Measurements from ENCODE around the gene LYPD6. TPM values are rescaled to one million over a fixed set of nuclear protein-coding genes. Genes with fewer than 3 reads are reported as not detected.
A peak's percentile ranks its signal among the peaks of the same experiment; 100 is the strongest.

The LYPD6 gene
- total and polyA plus RNA-seq, 2 experiments from 2014 or later: 2.3 to 3.9 TPM

- Histone ChIP-seq H3K27me3 (replicated peaks; ENCODE audit: insufficient read depth) (no peaks in the 10 kb centered on the region), H3K4me3 (no peak overlapping the region), H3K9me3 (ENCODE audit: low read depth) (no peaks in the 10 kb centered on the region), H3K9ac (no peak overlapping the region), H3K9me2 (ENCODE audit: insufficient read depth) (no peaks in the 10 kb centered on the region; the same call in 1 of the 2 replicates), H4K20me1 (ENCODE audit: insufficient read depth) (no peaks in the 10 kb centered on the region), H3K4me1 (ENCODE audit: insufficient read depth) (peaks cover 20% of the 10 kb centered on the region), H2AFZ (no peak overlapping the region), H3K4me2 (ENCODE audit: unreplicated experiment) (no peak overlapping the region), H3K79me2 (ENCODE audit: insufficient read depth) (no peaks in the 10 kb centered on the region), H3F3A (ENCODE audit: insufficient read depth) (peaks cover 17% of the 10 kb centered on the region; the same call in 1 of the 2 replicates), H3K27ac (no peak overlapping the region), H3K36me3 (ENCODE audit: low read depth) (no peaks in the 10 kb centered on the region)
- no peak for DNase-seq
- no peak for TF ChIP-seq EZH2 (IDR thresholded peaks at IDR 0.05; ENCODE audit: insufficient read depth, poor library complexity, severe bottlenecking)
- TF ChIP-seq EZH2phosphoT487 (IDR thresholded peaks at IDR 0.05; ENCODE audit: insufficient read depth, low read depth): no peak
- WGBS, 2 experiments (ENCODE audit: low coverage in 1 of 2, low lambda C conversion rate in 2 of 2, missing lambda C conversion rate in 2 of 2): 94 to 97% methylated on average over 4 of the region's 4 CpGs
- in situ Hi-C loops (cut with MboI): no loop called here
Observed at GRCh38 chr2:149380205-149380604, 49.8 kb downstream of the LYPD6 start.

GRCh38 chr2:149383340-149383739, 53.0 kb downstream of the LYPD6 start:
- peaks cover 12% of the 10 kb centered on the region; the same call in 1 of the 2 replicates for H3F3A ChIP-seq (ENCODE audit: insufficient read depth)
- DNase-seq: peak; percentile 92
- H3K27me3 ChIP-seq (replicated peaks; ENCODE audit: insufficient read depth): no peaks in the 10 kb centered on the region
- no peak for TF ChIP-seq EZH2phosphoT487 (IDR thresholded peaks at IDR 0.05; ENCODE audit: insufficient read depth, low read depth)
- no peak for TF ChIP-seq EZH2 (IDR thresholded peaks at IDR 0.05; ENCODE audit: insufficient read depth, poor library complexity, severe bottlenecking)
- peak overlapping the region; percentile 77 for H3K27ac ChIP-seq
- peaks cover 12% of the 10 kb centered on the region for H3K4me1 ChIP-seq (ENCODE audit: insufficient read depth)
- H3K9me2 ChIP-seq (ENCODE audit: insufficient read depth): no peaks in the 10 kb centered on the region; the same call in 1 of the 2 replicates
- H3K4me2 ChIP-seq (ENCODE audit: unreplicated experiment): peak overlapping the region; percentile 48
- no peaks in the 10 kb centered on the region for H3K9me3 ChIP-seq (ENCODE audit: low read depth)
- H3K36me3 ChIP-seq (ENCODE audit: low read depth): no peaks in the 10 kb centered on the region
- 0 to 2% methylated on average over 1 of the region's 1 CpG for WGBS, 2 experiments (ENCODE audit: low coverage in 1 of 2, low lambda C conversion rate in 2 of 2, missing lambda C conversion rate in 2 of 2)
- H4K20me1 ChIP-seq (ENCODE audit: insufficient read depth): no peaks in the 10 kb centered on the region
- H3K79me2 ChIP-seq (ENCODE audit: insufficient read depth): no peaks in the 10 kb centered on the region
- H3K9ac ChIP-seq: peak overlapping the region; percentile 61
- H3K4me3 ChIP-seq: peak overlapping the region; percentile 12; the same call in 1 of the 2 replicates
- in situ Hi-C loops (cut with MboI): no loop called here
- H2AFZ ChIP-seq: peak overlapping the region; percentile 44; the same call in 1 of the 2 replicates

- DNase-seq: no peak
- Histone ChIP-seq H4K20me1 (ENCODE audit: insufficient read depth) (no peaks in the 10 kb centered on the region), H3K9me2 (ENCODE audit: insufficient read depth) (no peaks in the 10 kb centered on the region; the same call in 1 of the 2 replicates), H2AFZ (no peak overlapping the region), H3K79me2 (ENCODE audit: insufficient read depth) (no peaks in the 10 kb centered on the region), H3K4me3 (no peak overlapping the region), H3K27ac (no peak overlapping the region), H3K9ac (no peak overlapping the region), H3K27me3 (replicated peaks; ENCODE audit: insufficient read depth) (no peaks in the 10 kb centered on the region), H3K4me2 (ENCODE audit: unreplicated experiment) (no peak overlapping the region), H3K9me3 (ENCODE audit: low read depth) (no peaks in the 10 kb centered on the region), H3K36me3 (ENCODE audit: low read depth) (no peaks in the 10 kb centered on the region), H3F3A (ENCODE audit: insufficient read depth) (peaks cover 12% of the 10 kb centered on the region; the same call in 1 of the 2 replicates), H3K4me1 (ENCODE audit: insufficient read depth) (peaks cover 12% of the 10 kb centered on the region)
- WGBS, 2 experiments (ENCODE audit: low coverage in 1 of 2, low lambda C conversion rate in 2 of 2, missing lambda C conversion rate in 2 of 2): 68 to 88% methylated on average over 1 of the region's 1 CpG
- in situ Hi-C loops (cut with MboI): no loop called here
- TF ChIP-seq EZH2phosphoT487 (IDR thresholded peaks at IDR 0.05; ENCODE audit: insufficient read depth, low read depth) (no peak), EZH2 (IDR thresholded peaks at IDR 0.05; ENCODE audit: insufficient read depth, poor library complexity, severe bottlenecking) (no peak)
Observed at GRCh38 chr2:149385350-149385749, 55.0 kb downstream of the LYPD6 start.

- Histone ChIP-seq H3K4me1 (ENCODE audit: insufficient read depth) (peaks cover 12% of the 10 kb centered on the region), H3K4me3 (no peak overlapping the region), H4K20me1 (ENCODE audit: insufficient read depth) (no peaks in the 10 kb centered on the region), H3K27ac (no peak overlapping the region), H3K9me2 (ENCODE audit: insufficient read depth) (no peaks in the 10 kb centered on the region; the same call in 1 of the 2 replicates), H3K36me3 (ENCODE audit: low read depth) (no peaks in the 10 kb centered on the region), H3K79me2 (ENCODE audit: insufficient read depth) (no peaks in the 10 kb centered on the region), H3K27me3 (replicated peaks; ENCODE audit: insufficient read depth) (no peaks in the 10 kb centered on the region), H2AFZ (no peak overlapping the region), H3K9me3 (ENCODE audit: low read depth) (no peaks in the 10 kb centered on the region), H3F3A (ENCODE audit: insufficient read depth) (peaks cover 12% of the 10 kb centered on the region; the same call in 1 of the 2 replicates), H3K9ac (no peak overlapping the region), H3K4me2 (ENCODE audit: unreplicated experiment) (no peak overlapping the region)
- DNase-seq: peak; percentile 20
- WGBS, 2 experiments (ENCODE audit: low coverage in 1 of 2, low lambda C conversion rate in 2 of 2, missing lambda C conversion rate in 2 of 2): 68 to 75% methylated on average over 2 of the region's 2 CpGs
- TF ChIP-seq EZH2 (IDR thresholded peaks at IDR 0.05; ENCODE audit: insufficient read depth, poor library complexity, severe bottlenecking): no peak
- no peak for TF ChIP-seq EZH2phosphoT487 (IDR thresholded peaks at IDR 0.05; ENCODE audit: insufficient read depth, low read depth)
- in situ Hi-C loops (cut with MboI): no loop called here
Observed at GRCh38 chr2:149387411-149387810, 57.0 kb downstream of the LYPD6 start.

Data from GM23248 (cell line).